Pancreas (tissue), 10 donors: Measurements from ENCODE around the gene RPL10. TPM values are rescaled to one million over a fixed set of nuclear protein-coding genes. Genes with fewer than 3 reads are reported as not detected.

ENCODE experiments used
- ATAC-seq, 4 donors: fragments of 200-7000 bp; cut with Tn5 transposase; one replicate each; pipeline versions ENCODE4 v1.8.0 to v1.9.1; 2020; ENCODE audit warnings: mild to moderate bottlenecking in 4 of 4, moderate library complexity in 4 of 4
- DNase-seq, 6 donors: peaks; one replicate each; pipeline ENCODE4 v3.0.0-alpha.2; 2020
- FAIRE-seq: peaks from 2 replicates; lab custom pipeline; 2012; peaks lifted over from hg19 to GRCh38; lab: Jason Lieb, UNC
- H3K27ac ChIP-seq, 4 donors: fragments of 200-600 bp; sonication (generic); 1 replicate in 3 of 4; 2 replicates in 1 of 4; pipeline versions ENCODE4 v1.5.0 to v1.8.0; 2020
- H3K27me3 ChIP-seq, 4 donors: fragments of 200-600 bp; one replicate each; pipeline ENCODE4 v1.8.0; 2021
- H3K36me3 ChIP-seq, 3 donors: fragments of 200-600 bp; sonication (generic) in 1 of 3; one replicate each; pipeline versions ENCODE4 v1.5.0 to v1.8.0; 2020 to 2021
- H3K4me1 ChIP-seq, 3 donors: fragments of 200-600 bp; one replicate each; pipeline ENCODE4 v1.8.0; 2021
- H3K4me3 ChIP-seq, 4 donors: fragments of 200-600 bp; sonication (generic) in 2 of 4; one replicate each; pipeline versions ENCODE4 v1.5.0 to v1.8.0; 2020 to 2021
- H3K9me3 ChIP-seq, 4 donors: fragments of 200-600 bp; one replicate each; pipeline ENCODE4 v1.8.0; 2021
- CTCF ChIP-seq, 4 donors: fragments of 200-600 bp; sonication (generic) in 3 of 4; IDR thresholded peaks; one replicate each; pipeline versions ENCODE4 v1.5.0 to v1.8.0; 2021; ENCODE audit warnings: antibody characterized with exemption in 4 of 4
- WGBS, 2 donors: extraction: QIAGEN DNeasy Blood & Tissue Kit; methylation state at CpG; one replicate each; pipeline ENCODE4 v1.1.7; 2013; 5-methylcytosine and 5-hydroxymethylcytosine counted together
- intact Hi-C, 3 donors: fragments of 100-400 bp; cut with DNase I; formaldehyde crosslinking; loops; one replicate each; pipeline versions ENCODE4 v1.11.1 to v1.14.2; 2022
- polyA plus RNA-seq, 2 donors: library from polyadenylated mRNA; stranded (reverse); fragments of 200-250 nt; gene quantifications; one replicate each; pipeline ENCODE4 v1.2.3, GENCODE V29; 2013
- total RNA-seq, 6 donors: library from RNA; stranded (reverse); fragmentation: NEBNext Ultra II Directional in 4 of 6; extraction: Animal tissue kit (Norgen Biotek cat#: 25700) in 4 of 6; gene quantifications; one replicate each; pipeline versions ENCODE4 v1.2.1 to v1.2.4, GENCODE V29; 2021 to 2023
- donor health status: healthy with polysubstance abuse.
- donor health status: DM: no; HTN: no; CAD: no; lungs with moderate emphysema.
- donor health status: DM: no; HTN: no; CAD: no.
- donor health status: control.
- donor health status: control.
- donor health status: Bipolar disorder and iron deficiency.
- donor health status: DM: yes; HTN: yes; CAD: no.
- donor health status: DM: no; HTN: no; CAD: no.
- donor health status: DM: no; HTN: no; CAD: no.
- donor health status: DM: yes; HTN: yes; CAD: no.

Gene RPL10
- total and polyA plus RNA-seq, 8 donors, result 2,194 to 4,058 (median 3,145) TPM

- FAIRE-seq (no peak), DNase-seq (no peak), ATAC-seq (peak in 1 of 4 donors; percentile 1)
- intact Hi-C loops, result no loop called here
- Histone ChIP-seq H3K36me3 (no peaks in the 10 kb centered on the region), H3K9me3 (no peaks in the 10 kb centered on the region), H3K4me1 (peaks cover 0 to 6% (median 0%) of the 10 kb centered on the region in 3 donors), H3K27me3 (no peaks in the 10 kb centered on the region), H3K27ac (peak overlapping the region; percentile 88 to 96 (median 92)), H3K4me3 (peak overlapping the region; percentile 50 to 67 (median 56))
- no peak for TF ChIP-seq CTCF (IDR thresholded peaks at IDR 0.05)
- WGBS, 2 donors, result 1 to 42% methylated on average over 36 to 38 of the region's 38 CpGs
These were observed 18.6 kb upstream of the RPL10 start for GRCh38 chrX:154379569-154379951.

DNA sequence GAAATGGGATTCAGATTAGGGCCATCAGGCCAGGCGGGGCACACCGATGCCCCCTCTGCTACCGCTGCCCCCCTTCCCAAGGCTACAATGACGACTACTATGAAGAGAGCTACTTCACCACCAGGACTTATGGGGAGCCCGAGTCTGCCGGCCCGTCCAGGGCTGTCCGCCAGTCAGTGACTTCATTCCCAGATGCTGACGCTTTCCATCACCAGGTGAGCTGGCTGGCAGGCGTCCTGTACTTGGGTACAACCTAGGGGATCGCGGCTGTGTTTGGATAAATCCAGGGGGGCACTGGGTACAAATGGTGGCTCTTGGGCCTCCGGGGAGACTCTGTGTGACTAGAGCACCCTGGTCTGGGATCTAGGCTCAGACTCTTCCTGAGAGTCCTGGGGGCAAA is 18.0 kb upstream of the RPL10 start:
- no peaks in the 10 kb centered on the region for H3K36me3 ChIP-seq
- ATAC-seq, result no peak
- no peaks in the 10 kb centered on the region for H3K9me3 ChIP-seq
- H3K4me3 ChIP-seq, result peak overlapping the region in 3 of 4 donors; percentile 50 to 67 (median 57)
- H3K27me3 ChIP-seq, result no peaks in the 10 kb centered on the region
- WGBS, 2 donors, result 7 to 45% methylated on average over 13 of the region's 13 CpGs
- peak in 3 of 6 donors; percentile 34 to 74 (median 53) for DNase-seq
- H3K4me1 ChIP-seq, result peaks cover 0 to 1% (median 0%) of the 10 kb centered on the region in 3 donors
- intact Hi-C loops, result no loop called here
- FAIRE-seq, result no peak
- H3K27ac ChIP-seq, result peak overlapping the region; percentile 88 to 96 (median 92)
- no peak for TF ChIP-seq CTCF (IDR thresholded peaks at IDR 0.05)

DNA sequence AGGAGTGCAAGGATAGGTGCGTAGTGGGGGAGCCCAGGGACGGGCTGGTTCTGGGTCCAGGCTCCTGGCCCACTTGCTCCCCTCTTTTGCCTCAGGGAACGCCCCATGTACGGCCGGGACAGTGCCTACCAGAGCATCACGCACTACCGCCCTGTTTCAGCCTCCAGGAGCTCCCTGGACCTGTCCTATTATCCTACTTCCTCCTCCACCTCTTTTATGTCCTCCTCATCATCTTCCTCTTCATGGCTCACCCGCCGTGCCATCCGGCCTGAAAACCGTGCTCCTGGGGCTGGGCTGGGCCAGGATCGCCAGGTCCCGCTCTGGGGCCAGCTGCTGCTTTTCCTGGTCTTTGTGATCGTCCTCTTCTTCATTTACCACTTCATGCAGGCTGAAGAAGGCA is 17.4 kb upstream of the RPL10 start:
- H3K27ac ChIP-seq, result no peak overlapping the region
- intact Hi-C loops, result no loop called here
- H3K27me3 ChIP-seq, result no peaks in the 10 kb centered on the region

DNA sequence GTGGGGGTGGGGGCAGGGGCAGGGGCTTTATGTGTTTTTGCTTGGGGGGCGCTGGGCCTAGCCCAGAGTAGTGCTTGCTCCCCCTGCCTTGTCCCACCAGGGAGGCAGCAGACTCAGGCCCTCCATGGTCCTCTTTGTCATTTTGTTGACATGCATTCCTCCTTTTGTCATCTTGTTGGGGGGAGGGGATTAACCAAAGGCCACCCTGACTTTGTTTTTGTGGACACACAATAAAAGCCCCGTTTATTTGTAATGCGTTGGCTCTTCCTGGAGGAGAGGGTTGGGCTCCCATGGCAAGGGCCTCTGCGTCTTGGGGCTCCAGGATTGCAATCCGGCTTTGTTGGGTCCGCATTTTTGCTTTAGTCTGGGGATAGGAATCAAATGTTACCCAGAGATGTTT is 16.9 kb upstream of the RPL10 start:
- no peak overlapping the region for H3K27ac ChIP-seq
- H3K9me3 ChIP-seq, result no peaks in the 10 kb centered on the region
- 58 to 78% methylated on average over 5 to 6 of the region's 6 CpGs for WGBS, 2 donors
- ATAC-seq (no peak), DNase-seq (no peak), FAIRE-seq (no peak)
- intact Hi-C loops, result no loop called here
- no peaks in the 10 kb centered on the region for H3K27me3 ChIP-seq
- TF ChIP-seq CTCF (IDR thresholded peaks at IDR 0.05), result no peak
- H3K4me3 ChIP-seq, result no peak overlapping the region
- no peaks in the 10 kb centered on the region for H3K4me1 ChIP-seq
- H3K36me3 ChIP-seq, result no peaks in the 10 kb centered on the region

More for the DNA sequence above, 17.4 kb upstream of the RPL10 start:
- peak overlapping the region in 1 of 4 donors; percentile 57 for H3K4me3 ChIP-seq
- ATAC-seq, result no peak
- no peak for TF ChIP-seq CTCF (IDR thresholded peaks at IDR 0.05)
- WGBS, 2 donors, result 75 to 84% methylated on average over 14 of the region's 14 CpGs
- H3K9me3 ChIP-seq, result no peaks in the 10 kb centered on the region
- FAIRE-seq, result no peak
- no peak for DNase-seq
- no peaks in the 10 kb centered on the region for H3K36me3 ChIP-seq
- no peaks in the 10 kb centered on the region for H3K4me1 ChIP-seq

DNA sequence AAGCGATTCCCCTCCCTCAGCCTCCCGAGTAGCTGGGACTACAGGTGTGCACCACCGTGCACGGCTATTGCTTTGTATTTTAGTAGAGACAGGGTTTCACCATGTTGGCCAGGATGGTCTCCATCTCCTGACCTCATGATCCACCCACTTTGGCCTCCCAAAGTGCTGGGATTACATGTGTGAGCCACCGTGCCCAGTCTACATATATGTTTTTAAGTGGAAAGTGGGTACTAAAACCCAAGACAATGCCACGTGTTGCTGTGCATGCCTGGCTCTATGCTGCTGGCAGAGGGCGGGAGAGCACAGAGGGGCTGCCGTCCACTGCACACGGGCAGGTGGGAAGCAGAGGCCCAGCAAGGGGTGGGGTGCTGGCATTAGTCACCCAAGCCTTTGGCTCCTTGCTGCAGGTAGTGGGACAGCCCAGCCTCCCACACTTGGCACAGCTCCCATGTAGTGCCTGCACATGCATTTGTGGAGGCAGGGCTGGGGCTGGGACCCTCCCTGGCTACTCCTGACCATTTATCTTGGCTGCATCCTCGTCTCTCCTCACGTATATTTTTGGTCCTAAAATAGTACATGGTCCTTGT is 15.6 kb upstream of the RPL10 start:
- Histone ChIP-seq H3K4me1 (no peaks in the 10 kb centered on the region), H3K9me3 (no peaks in the 10 kb centered on the region), H3K27ac (no peak overlapping the region), H3K36me3 (no peaks in the 10 kb centered on the region), H3K27me3 (no peaks in the 10 kb centered on the region), H3K4me3 (no peak overlapping the region)
- ATAC-seq, result no peak
- intact Hi-C loops, result no loop called here
- peak in 1 of 6 donors; percentile 50 for DNase-seq
- WGBS, 2 donors, result 67 to 70% methylated on average over 11 of the region's 11 CpGs
- FAIRE-seq, result no peak
- no peak for TF ChIP-seq CTCF (IDR thresholded peaks at IDR 0.05)
